LoVo (cell line): ENCODE measurements around the gene ATG4B.
"Not testable (repeated sequence)": the region's sequence is repeated elsewhere in the genome, so short reads cannot be mapped to it uniquely, and the experiment has no call there.

ENCODE experiments used
- DNase-seq: peaks from one replicate; pipeline ENCODE4 v3.0.0-alpha.2; 2016; ENCODE audit warnings: low spot score

The ATG4B gene

DNA sequence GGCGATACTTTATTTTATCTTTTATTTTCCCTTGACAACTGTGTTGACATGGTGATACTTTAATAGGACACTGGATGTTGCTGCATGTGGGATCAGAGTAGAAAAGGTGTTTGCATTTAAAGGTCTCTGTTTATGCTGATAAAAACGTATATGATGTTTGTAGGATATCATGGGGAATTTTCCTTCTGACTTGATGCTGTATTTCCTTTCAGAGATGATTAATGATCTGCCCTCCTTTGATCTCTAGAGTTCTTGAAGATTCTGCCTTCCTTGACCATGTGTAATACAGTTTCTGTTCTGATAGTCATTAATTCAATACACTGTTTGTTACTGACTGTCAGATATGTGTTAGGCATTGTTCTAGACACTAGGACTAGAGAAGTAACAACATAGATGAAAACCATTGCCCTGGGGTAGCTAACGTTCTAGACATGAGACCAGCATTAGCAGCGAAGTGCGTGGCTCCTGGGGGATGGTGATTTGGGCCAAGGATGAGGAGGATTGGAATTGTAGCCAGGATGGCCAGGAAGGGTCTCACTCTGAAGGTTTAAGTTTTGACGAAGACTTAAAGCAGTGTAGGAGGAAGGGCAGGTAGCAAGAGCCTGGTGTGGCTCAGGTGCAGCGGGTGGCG is 2.8 kb downstream of the ATG4B start:
- no peak for DNase-seq

DNA sequence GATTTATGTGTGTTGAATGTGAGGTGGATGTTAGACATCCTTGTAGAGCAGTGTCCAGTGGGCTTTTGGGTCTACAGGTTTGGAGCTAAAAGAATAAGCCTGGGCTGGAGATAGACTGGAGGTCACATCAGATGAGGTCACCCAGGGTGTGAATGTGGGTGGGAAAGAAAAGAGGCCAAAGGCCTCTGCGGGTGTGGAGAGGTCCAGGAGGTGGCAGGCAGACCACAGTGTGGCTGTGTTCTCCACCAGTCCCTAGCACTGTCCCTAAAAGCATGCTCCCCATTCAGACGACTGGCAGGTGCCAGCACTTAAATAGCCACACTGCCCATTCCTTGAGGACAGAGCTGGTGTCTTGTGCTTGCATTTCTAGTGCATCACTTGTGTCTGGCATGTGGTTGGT is 4.1 kb downstream of the ATG4B start:
- no peak for DNase-seq

DNA sequence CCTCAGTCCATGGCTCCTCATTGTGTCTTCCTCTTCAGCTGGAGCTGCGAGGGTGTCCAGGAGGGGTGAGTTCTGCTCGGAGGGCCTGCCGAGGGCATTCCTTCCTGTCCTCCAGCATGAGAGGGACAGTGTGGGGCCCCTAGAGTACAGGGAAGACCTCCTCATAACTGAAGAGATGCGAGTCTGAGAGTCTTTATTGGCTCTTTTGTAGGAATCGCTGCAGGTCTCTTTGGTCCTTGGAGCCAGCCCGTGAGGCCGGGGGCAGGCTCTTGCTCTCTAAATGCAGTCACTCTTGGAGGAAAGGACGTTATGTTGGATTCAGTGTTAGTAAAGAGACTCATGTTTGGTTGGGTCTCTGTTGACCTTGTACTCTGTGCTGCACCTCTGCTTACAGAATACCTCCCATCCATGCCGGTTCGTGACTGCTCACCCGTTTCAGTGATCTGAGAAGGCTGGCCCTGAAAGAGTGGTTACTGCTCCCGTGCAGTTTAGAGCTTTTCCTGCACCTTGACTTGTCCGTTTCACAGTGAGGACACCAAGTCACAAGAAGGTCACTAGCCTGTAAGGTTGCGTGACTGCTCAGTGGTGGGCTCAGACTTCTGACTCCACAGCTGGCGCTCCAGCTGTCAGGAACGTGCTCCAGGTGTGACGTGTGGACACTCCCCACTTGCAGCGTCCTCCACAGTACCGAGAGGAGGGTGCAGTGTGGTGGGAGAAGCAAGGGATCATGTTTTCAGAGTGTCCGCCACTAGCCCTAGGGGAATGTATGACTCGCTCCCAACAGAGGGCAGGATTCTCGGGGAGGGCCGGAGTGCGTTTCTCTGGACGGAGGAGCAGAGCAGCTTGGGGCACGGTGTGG is 7.8 kb downstream of the ATG4B start:
- DNase-seq: no peak

DNA sequence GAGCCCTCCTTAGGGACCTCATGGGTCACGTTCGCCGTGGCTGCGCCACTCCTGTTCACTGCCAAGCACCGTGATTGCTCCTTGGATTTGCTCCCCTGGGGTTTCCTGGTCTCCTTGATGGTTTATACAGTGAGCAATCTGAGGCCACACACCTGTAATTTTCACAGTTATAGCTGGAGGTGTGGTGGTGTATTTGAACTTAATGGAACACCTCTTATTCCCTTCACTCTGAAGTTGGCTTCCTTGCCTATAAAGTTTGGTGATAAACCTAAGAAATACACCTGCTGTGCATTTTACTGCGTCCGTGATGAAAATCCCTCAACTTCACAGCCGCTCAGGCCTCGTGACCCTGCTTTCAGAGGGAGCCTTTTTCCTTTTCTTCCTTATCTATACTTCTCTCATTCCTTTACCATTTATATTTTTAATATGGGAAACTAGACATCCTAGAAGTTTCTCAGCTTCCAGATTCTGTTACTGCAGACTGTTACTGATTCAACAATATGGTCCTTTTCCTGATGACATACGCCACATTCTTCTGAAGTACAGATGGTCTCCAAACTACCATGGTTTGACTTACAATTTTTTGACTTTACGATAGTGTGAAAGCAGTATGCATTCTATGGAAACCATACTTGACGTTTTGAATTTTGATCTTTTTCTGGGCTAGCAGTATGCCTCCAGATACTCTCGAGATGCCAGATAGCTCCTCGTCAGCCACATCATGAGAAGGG is 8.6 kb downstream of the ATG4B start:
- DNase-seq: no peak

DNA sequence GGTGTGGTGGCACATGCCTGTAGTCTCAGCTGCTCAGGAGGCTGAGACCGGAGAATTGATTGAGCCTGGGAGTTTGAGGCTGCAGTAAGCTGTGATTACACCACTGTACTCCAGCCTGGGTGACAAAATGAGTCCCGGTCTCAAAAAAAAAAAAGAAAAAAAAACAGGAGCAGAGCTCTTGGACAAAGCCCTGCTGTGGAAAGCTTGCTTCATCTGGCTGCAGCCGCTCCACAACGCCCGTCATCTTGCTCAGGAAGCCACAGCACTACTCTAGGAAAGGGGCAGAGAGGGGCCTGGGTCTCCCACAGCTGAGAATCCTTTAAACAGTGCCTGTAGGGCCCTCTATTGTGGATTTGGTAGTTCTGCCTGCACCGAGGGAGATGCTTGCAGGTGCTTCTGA is 11.0 kb downstream of the ATG4B start:
- no peak for DNase-seq

DNA sequence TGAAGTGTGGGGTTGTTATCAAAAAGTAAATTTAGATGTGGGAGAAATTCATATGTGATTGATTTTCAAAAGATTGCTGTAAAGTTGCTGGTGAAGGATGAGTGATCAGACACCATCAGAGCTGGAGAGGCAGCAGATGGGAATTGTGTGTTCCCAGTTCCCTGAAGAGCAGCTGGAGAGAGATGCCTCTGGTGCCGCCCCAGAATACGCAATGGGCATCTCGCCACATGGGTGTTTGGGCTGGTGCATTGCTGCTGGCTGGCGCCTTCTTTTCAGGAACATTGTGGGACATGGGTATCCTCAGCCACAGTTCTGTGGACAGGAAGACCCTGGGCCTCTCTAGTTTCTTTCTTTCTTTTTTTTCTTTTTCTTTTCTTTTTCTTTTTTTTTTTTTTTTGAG is 11.9 kb downstream of the ATG4B start:
- DNase-seq: no peak

DNA sequence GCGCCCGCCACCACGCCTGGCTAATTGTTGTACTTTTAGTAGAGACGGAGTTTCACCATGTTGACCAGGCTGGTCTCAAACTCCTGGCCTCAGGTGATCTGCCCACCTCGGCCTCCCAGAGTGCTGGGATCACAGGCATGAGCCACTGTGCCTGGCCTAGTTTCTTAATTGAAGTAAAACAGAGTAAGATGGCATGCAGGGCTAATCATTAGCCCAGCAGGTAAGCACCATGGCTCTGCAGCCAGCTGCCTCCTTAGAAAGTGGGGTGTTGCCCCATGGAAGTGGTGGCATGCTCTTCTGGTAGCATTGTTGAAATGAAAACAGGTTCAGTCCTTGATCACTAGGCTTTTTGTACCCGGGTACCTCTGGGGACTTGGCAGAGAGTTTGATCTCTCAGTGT is 12.4 kb downstream of the ATG4B start:
- no peak for DNase-seq

DNA sequence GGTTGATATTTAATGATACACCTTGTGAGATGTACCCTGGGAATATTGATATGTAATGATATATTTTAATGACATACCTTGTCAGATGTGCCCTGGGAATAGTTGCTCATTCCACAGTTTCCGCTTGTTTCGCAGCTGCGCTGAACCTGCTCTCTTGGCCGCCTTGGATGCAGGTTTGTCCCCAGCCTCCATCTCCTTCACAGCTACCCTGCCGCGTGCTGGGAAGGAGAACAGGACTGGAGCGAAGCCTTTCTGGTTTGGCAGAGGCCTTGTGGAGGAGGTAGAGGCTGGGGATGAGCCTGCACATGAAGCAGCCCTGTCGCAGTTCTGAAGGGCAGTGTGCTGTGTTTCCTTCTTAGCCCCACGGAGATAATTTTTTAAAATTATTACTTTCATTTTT is 14.6 kb downstream of the ATG4B start:
- DNase-seq: no peak

DNA sequence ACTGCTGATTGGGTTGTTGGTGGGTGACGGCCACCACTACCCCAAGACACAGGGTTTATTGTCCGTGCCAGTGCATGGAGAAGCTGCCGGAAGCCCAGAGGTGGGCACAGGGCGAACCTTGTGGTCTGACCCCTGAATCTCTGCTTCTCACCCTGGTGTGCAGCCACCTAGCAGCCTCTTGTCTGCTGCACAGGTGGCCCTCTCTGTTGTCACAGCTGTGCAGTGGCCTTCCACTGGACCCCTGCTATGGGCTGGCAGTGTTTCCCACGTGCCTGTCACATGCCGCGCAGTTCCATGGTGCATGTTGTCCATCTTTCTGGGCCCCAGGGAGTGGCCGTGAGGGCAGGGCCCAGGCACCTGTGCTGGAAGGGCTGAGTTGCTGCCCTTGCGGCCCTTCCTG is 15.2 kb downstream of the ATG4B start:
- no peak for DNase-seq

DNA sequence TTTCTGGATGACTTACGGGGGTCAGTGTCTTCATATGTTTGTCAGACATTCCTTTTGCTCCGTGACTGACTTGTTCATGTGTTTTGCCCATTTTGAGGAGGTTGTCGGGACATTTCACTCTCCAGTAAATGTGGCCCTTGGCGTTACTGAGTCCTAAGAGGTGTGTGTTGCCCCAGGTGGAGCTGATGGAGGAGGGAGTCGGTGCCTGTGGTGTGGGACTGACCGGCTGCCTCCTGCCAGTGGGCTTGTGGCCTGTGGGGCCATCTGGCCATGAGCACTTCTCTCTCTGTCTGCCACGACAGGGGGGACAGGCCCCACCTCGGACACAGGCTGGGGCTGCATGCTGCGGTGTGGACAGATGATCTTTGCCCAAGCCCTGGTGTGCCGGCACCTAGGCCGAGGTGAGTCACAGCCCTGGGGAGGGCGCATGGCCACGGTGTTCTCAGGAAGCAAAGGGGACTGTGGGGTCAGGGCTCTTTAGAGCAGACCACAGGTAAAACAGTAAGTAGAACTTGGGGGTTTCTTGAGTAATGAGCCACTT is 15.8 kb downstream of the ATG4B start:
- DNase-seq: no peak

DNA sequence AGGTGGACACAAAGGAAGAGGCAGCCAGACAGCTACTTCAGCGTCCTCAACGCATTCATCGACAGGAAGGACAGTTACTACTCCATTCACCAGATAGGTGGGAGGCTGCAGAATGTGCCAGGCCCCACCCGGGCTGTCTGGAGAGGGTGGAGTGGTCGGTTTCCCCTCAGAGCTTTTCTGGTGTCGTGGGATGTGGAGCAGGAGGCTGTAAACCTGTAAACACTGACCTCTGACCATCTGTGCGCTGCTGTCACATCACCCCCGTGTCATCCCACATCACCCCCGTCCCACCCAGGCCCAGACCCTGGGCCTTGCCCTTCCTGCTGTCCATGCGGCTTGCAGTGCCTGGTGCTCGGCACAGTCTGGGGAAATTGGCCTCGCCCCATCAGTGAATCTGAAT is 17.1 kb downstream of the ATG4B start:
- DNase-seq: no peak

DNA sequence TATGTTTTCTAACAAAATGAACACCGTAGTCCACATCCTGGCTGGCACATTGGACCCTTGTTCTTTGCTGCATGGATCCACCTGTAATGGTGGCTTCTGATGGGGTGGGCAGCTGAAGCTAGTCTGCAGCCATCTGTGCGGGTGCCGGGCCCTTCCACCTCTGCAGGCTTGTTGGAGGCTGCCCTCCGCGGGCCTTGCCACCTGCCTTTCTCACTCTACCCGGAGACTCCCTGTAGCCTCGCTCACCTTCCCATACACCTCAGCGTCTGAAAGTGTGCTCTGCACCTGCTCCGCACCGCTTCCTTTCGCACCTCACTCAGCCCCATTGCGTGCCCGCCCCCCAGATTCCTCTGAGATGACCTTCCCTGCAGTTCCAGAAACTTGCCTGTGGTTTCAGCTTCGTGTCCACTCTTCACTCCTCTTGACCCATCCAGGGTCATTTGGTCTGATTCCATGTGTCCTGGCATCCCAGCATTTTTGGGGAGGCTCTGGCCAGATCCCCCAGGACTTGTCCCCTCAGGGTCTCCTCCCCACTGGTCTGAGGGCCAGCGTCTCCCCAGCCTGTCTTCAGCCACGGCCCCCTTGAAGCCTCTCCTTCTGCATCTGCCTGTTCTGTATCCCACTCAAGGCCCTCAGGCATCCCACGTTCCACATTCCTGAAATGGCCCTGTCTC is 18.2 kb downstream of the ATG4B start:
- DNase-seq: no peak

DNA sequence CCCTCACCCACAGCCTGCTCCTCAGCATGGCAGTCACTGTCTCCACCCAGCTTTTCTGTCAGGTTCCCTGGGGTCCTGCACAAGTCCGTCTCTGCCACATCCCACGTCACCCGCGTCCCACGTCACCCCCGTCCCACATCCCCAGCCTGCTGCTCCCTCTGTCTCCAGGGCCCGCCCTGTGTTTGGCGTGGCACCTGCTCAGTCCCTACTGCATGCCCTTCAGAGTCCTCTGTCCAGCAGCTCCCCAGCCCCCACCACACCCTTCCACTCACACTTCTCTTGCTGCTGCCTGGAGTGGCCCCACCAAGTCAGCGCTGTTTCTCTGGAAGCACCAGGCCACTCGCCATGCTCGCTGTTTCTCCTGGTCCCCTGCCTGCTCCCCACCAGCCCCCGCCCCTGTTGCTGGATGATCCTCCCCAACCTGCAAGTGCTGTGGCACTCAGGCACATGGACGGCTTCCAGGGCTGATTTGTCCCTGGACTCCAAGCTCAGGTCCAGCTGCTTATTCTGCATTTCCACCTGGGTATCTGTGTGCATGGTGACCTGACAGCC is 18.8 kb downstream of the ATG4B start:
- no peak for DNase-seq

DNA sequence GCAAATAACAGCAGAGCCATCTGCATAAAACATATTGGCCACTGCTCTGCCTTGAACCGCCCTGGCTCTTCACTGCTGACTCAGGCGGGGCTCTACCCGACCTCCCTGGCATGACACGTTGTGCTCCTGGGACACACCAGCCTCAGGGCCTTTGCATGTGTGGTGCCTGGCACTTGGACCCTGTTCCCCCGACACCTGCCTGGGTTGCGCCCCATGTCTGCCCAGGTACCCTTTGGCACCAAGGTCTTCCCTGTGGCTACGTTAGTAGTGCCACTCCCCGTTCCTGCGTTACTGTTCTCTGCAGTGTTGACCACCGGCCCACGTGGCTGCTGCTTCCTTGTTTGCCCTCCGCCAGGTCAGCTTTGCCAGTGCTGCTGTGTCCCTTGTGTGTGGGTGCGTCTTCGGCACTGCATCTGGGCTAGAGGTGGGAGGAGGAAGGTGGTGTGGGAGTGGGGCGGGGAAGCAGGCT is 20.3 kb downstream of the ATG4B start:
- no peak for DNase-seq

DNA sequence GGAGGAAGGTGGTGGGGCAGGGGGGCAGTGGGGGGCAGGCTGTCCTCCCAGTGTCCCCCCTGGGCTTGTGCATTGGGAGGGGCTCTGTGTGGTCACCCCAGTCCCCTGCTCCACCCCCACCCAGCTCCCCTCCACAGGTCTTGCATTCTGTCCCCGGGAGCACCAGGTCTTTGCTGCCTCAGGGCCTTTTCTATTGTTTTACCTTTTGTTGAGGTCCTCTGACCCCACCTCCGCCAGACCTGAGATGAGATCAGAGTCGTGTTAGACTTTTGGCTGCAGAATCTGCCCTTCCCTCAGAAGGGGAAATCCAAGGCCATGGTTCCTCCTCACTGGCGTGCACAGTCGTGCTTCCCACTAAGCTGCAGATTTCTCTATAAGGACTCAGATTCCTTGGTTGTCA is 20.8 kb downstream of the ATG4B start:
- no peak for DNase-seq

DNA sequence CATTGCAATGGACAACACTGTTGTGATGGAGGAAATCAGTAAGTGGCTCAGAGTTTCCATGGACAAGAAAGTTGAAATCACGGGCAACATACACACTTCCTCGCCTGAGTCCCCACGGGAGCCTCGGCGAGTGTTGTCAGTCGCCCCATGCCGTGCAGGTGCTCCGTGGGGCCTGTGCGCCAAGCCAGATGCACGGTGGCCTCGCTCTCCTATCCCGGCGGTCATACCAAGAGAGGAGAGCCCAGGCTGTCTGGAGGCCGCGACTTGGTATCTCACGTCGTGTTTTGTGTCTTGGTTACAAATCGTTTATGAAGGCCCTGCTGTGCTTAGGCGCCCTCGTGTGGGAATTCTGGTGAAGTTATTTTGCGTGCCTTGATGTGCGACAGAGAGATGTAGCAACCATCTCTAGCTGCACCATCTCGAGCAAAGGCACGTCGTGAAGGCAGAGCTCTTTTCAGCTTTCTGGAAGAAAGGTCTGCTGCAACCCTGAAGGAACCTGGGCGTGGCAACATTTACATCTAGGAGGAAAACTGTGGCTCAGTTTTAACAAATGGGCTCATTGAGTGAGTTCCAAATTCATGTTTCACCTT is 21.8 kb downstream of the ATG4B start:
- DNase-seq: no peak

DNA sequence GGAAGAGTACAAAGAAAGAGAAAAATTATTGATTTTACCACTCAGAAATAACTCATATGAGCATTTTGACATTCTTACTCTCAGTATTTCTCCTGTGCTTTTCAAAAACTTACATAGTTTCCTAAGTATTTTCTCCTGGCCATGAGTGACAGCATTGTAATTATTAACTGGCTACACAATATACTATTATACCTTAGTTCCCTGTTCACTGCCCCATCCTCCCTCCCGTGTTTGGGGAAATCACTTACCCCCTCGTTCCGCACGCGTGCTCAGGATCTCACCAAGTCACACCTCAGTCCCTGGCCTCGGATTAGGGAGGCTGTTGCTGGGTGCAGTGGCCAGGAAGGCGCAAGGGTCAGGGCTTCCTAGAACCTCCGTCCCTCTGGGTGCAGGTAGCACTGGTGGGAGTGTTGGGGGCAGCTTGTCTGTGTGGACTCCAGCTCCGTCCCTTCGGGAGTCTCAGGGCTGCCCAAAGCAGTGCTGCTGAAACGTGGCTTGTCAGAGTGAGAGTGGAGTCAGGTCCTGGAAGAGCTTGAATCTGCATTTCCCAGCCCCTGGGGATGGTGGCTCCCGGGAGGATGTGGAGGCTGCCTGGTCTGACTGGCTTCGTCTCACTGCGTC is 23.2 kb downstream of the ATG4B start:
- no peak for DNase-seq

DNA sequence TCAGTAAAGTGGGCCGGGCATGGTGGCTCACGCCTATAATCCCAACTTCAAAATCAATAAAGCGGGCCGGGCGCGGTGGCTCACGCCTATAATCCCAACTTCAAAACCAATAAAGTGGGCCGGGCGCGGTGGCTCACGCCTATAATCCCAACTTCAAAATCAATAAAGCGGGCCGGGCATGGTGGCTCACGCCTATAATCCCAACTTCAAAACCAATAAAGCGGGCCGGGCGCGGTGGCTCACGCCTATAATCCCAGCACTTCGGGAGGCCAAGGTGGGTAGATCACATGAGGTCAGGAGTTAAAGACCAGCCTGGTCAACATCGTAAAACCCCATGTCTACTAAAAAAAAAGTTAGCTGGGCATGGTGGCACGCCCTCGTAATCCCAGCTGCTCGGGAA is 25.2 kb downstream of the ATG4B start:
- DNase-seq: not testable (repeated sequence)

DNA sequence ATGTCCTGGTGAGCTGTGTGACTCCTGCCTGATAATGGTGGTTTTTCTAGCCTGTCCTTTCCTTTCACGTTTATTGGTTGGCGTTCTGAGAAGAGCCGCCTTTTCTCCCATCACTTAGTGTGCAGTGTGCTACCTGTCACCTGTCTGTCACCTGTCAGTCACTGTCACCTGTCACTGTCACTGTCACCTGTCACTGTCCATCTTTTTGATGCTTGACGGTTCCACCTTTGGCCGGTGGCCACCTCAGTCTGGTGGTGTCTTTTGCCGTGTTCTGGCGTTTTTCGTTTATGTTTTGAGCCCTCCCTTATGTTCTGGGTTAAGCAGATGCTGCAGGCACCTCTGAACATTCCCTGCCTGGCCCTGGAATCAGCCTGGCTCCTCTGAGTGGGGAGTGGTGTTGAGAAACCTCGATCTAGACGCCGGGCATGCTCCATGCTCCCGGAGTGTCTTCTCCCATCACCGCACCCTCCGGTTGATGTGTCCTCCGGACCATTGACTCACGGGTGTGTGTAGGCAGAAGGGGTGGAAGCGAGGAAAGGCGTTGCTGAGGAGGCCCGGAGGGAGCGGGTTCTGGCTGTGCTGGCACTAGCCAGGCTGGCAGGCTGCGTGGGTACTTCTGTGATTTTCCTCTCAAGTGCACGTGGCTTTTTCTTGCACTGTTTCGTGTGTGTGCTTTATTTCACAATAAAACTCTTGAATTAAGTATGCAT is 28.4 kb downstream of the ATG4B start:
- no peak for DNase-seq

DNA sequence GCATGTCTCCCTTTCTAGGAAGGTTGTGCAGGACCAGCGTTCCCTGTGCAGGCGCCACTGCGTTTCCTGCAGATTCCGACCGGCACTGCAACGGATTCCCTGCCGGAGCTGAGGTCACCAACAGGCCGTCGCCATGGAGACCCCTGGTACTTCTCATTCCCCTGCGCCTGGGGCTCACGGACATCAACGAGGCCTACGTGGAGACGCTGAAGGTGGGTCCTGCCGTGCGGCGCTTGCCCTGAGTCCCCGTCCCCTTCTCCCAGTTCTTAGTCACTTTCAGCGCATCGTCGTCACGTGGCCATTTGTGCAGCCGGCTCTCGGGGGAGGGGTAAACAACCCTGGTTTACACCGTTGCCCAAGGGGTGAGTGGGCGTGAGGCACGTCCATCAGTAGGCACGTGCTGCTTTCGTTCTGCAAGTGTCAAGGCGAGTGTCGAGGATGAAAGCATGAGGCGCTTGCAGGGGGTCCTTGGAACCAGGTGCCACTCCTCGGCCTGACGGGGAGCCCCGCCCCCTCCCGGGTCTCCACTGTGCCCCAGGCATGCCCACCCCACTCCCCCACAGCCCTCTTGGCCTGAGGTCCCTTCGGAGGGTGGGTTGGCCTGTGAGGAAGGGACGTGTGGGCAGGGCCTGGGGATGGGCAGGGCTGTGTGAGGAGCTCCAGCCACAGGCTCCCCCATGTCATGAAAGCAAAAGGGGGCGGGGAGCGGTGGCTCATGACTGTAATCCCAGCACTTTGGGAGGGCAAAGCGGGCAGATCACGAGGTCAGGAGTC is 29.3 kb downstream of the ATG4B start:
- no peak for DNase-seq
